Measurements from ENCODE around the gene NIPSNAP3A.

NIPSNAP3A gene

GRCh38 chr9:104743376-104743985, 4.0 kb upstream of the NIPSNAP3A start:
- no peak overlapping the region for H3K4me3 ChIP-seq (replicated peaks in 1 of 2; ENCODE audit: low read depth in 2 of 2, low read length in 2 of 2)
- TF ChIP-seq CTCF (IDR thresholded peaks at IDR 0.05; ENCODE audit: low read depth, low read length): peak; percentile 59
- peak; percentile 78 to 84 for DNase-seq (ENCODE audit: low read depth in 2 of 2)

- no peak for TF ChIP-seq CTCF (IDR thresholded peaks at IDR 0.05; ENCODE audit: low read depth, low read length)
- H3K4me3 ChIP-seq (replicated peaks in 1 of 2; ENCODE audit: low read depth in 2 of 2, low read length in 2 of 2): no peak overlapping the region
- DNase-seq (ENCODE audit: low read depth in 2 of 2): no peak
These were observed 1.6 kb upstream of the NIPSNAP3A start for GRCh38 chr9:104745852-104746251.

GRCh38 chr9:104746285-104746684, 1.2 kb upstream of the NIPSNAP3A start:
- TF ChIP-seq CTCF (IDR thresholded peaks at IDR 0.05; ENCODE audit: low read depth, low read length): no peak
- H3K4me3 ChIP-seq (replicated peaks in 1 of 2; ENCODE audit: low read depth in 2 of 2, low read length in 2 of 2): no peak overlapping the region
- no peak for DNase-seq (ENCODE audit: low read depth in 2 of 2)

GRCh38 chr9:104746798-104747197, 685 bp upstream of the NIPSNAP3A start:
- DNase-seq (ENCODE audit: low read depth in 2 of 2): peak in 1 of 2 donors; percentile 2
- TF ChIP-seq CTCF (IDR thresholded peaks at IDR 0.05; ENCODE audit: low read depth, low read length): no peak

GRCh38 chr9:104747245-104747564, 278 bp upstream of the NIPSNAP3A start:
- peak overlapping the region; percentile 79 to 89 for H3K4me3 ChIP-seq (replicated peaks in 1 of 2; ENCODE audit: low read depth in 2 of 2, low read length in 2 of 2)
- no peak for TF ChIP-seq CTCF (IDR thresholded peaks at IDR 0.05; ENCODE audit: low read depth, low read length)
- no peak for DNase-seq (ENCODE audit: low read depth in 2 of 2)

More at GRCh38 chr9:104746798-104747197, 685 bp upstream of the NIPSNAP3A start:
- peak overlapping the region; percentile 79 to 89 for H3K4me3 ChIP-seq (replicated peaks in 1 of 2; ENCODE audit: low read depth in 2 of 2, low read length in 2 of 2)

- peak; percentile 37 to 60 for DNase-seq (ENCODE audit: low read depth in 2 of 2)
- H3K4me3 ChIP-seq (replicated peaks in 1 of 2; ENCODE audit: low read depth in 2 of 2, low read length in 2 of 2): peak overlapping the region; percentile 79 to 89
- TF ChIP-seq CTCF (IDR thresholded peaks at IDR 0.05; ENCODE audit: low read depth, low read length): no peak
These were observed 1.0 kb downstream of the NIPSNAP3A start for GRCh38 chr9:104748359-104749031.
